IMR-90 (cell line): ENCODE results near the gene PIGP.
"Not testable (repeated sequence)": the region's sequence is repeated elsewhere in the genome, so short reads cannot be mapped to it uniquely, and the experiment has no call there.

Source experiments
- CTCF ChIP-seq: conservative IDR thresholded peaks from 2 replicates; pipeline ENCODE4 v1.5.1; 2012; ENCODE audit warnings: mild to moderate bottlenecking, low read depth, low read length, improper control_type of control experiment
- ELK1 ChIP-seq: fragments of 150-350 bp; IDR thresholded peaks from 2 replicates; pipeline ENCODE4 v1.6.1; 2016; ENCODE audit warnings: low read depth, mild to moderate bottlenecking, low read length, moderate library complexity, borderline replicate concordance
- POLR2A ChIP-seq: IDR thresholded peaks from 2 replicates; pipeline ENCODE4 v1.6.1; 2012; ENCODE audit warnings: mild to moderate bottlenecking, low read depth, low read length
- RAD21 ChIP-seq: IDR thresholded peaks from 2 replicates; pipeline ENCODE4 v1.6.1; 2012; ENCODE audit warnings: low read length, improper control_type of control experiment
- TF ChIP-seq, protein P1 (sequence below): fragments of 150-350 bp; IDR thresholded peaks from 2 replicates; pipeline ENCODE4 v1.6.1; 2017; ENCODE audit warnings: mild to moderate bottlenecking, antibody characterized with exemption, low read length, low read depth

DNA sequence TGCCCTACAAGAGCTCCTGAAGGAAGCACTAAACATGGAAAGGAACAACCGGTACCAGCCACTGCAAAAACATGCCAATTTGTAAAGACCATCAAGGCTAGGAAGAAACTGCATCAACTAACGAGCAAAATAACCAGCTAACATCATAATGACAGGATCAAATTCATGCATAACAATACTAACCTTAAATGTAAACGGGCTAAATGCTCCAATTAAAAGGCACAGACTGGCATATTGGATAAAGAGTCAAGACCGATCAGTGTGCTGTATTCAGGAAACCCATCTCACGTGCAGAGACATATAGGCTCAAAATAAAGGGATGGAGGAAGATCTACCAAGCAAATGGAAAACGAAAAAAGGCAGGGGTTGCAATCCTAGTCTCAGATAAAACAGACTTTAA lies 38.2 kb upstream of the PIGP start:
- TF ChIP-seq ELK1, CTCF, RAD21, POLR2A: not testable (repeated sequence)
- TF ChIP-seq, protein P1, sequence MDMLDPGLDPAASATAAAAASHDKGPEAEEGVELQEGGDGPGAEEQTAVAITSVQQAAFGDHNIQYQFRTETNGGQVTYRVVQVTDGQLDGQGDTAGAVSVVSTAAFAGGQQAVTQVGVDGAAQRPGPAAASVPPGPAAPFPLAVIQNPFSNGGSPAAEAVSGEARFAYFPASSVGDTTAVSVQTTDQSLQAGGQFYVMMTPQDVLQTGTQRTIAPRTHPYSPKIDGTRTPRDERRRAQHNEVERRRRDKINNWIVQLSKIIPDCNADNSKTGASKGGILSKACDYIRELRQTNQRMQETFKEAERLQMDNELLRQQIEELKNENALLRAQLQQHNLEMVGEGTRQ: not testable (repeated sequence)
